AG10803 (cell line): ENCODE data around the gene LMF2.

Source experiments
- DNase-seq: peaks from one replicate; pipeline ENCODE4 v3.0.0; 2010; ENCODE audit warnings: low read depth
- H3K4me3 ChIP-seq: 2 replicates; pipeline ENCODE4 v1.5.1; 2011; ENCODE audit warnings: mild to moderate bottlenecking, low read length, control low read depth
- TF ChIP-seq, protein P1 (sequence below): conservative IDR thresholded peaks from 2 replicates; pipeline ENCODE4 v1.5.1; 2011; ENCODE audit warnings: mild to moderate bottlenecking, low read length, control low read depth, inconsistent platforms

Gene LMF2

DNA sequence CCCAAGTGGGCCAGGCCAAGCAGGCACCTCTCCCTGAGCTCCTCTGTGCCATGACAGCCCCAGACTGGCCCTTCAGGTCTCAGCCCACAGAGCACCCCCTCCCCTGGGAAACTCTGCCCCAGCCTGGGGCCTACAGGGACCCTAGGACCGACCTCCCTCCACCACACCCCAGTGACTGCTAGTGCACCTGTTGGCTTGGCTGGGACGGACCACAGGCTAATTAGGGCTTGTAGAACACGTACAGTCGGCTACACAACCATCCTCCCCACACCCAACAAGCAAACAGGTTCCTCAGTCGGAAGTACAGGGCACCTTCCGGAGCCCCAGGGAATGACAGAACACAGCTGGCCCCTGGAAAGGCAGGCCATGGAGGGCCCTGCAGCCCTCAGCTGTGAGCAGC, 37.0 kb downstream of the LMF2 start:
- H3K4me3 ChIP-seq, result no peak overlapping the region
- no peak for DNase-seq
- TF ChIP-seq, protein P1, sequence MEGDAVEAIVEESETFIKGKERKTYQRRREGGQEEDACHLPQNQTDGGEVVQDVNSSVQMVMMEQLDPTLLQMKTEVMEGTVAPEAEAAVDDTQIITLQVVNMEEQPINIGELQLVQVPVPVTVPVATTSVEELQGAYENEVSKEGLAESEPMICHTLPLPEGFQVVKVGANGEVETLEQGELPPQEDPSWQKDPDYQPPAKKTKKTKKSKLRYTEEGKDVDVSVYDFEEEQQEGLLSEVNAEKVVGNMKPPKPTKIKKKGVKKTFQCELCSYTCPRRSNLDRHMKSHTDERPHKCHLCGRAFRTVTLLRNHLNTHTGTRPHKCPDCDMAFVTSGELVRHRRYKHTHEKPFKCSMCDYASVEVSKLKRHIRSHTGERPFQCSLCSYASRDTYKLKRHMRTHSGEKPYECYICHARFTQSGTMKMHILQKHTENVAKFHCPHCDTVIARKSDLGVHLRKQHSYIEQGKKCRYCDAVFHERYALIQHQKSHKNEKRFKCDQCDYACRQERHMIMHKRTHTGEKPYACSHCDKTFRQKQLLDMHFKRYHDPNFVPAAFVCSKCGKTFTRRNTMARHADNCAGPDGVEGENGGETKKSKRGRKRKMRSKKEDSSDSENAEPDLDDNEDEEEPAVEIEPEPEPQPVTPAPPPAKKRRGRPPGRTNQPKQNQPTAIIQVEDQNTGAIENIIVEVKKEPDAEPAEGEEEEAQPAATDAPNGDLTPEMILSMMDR, result no peak

DNA sequence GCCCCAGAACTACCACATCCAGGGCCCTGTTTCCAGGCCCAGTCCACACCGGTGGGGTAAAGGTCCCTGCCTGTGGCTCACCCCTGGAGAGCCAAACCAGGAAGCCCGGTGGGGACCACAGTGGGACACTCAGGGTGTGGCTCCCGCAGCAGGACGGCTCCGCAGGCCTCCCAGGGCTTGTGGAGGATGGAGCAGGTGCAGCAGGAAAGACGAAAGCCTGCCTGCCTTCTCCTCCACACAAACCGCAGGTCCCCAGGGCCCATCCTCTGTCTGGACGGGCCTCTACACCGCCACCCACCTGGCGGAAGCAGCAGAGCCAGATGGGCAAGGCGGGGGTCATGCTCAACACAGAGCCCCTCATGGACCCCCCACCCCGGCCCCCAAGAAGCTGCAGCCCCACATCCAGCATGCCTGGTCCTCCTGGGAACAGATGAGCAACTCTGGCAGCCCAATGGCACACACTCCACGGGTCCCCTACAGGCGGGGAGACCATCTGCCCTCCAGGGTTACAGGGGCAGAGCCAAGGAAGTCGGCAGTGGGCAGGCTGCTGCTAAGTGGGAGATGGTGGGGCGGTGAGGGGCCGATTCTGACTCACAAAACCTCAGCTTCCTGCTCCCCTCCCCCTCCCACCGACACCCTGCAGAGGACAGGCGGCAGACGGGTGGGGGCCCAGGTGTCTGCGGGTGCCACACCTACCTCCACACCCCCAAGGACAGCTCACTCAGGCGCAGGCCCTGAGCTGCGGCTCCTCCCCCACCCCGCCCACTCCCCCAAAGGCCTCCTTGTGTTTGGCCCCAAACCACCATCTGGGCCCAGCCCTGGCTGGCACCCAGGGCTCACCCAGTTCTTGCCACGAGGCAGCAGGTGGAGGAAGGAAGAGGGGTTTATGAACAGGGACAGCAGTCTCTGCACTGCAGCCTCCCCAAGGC, 37.9 kb downstream of the LMF2 start:
- peak; percentile 27 for DNase-seq
- no peak overlapping the region for H3K4me3 ChIP-seq
- TF ChIP-seq, protein P1, result no peak

DNA sequence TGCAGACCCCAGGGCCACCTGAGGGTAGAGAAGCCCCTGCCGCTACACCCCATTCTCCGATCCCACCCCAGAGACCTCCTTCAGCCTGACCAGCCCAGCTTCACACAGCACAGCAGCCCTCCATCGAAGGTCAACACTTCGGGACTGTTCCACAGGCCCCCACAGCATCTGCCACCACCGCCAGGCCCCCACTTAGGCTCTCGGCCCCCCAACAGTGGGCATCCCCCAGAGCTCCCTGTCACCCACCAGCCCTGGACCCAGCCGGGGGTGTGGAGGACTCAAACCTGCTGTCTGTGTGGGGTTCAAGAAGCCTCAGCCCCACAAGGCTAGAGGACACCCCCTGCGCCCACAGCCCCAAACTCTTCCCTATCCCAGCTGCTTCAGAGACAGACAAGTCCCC, 38.9 kb downstream of the LMF2 start:
- H3K4me3 ChIP-seq, result no peak overlapping the region
- TF ChIP-seq, protein P1, result no peak
- DNase-seq, result no peak

DNA sequence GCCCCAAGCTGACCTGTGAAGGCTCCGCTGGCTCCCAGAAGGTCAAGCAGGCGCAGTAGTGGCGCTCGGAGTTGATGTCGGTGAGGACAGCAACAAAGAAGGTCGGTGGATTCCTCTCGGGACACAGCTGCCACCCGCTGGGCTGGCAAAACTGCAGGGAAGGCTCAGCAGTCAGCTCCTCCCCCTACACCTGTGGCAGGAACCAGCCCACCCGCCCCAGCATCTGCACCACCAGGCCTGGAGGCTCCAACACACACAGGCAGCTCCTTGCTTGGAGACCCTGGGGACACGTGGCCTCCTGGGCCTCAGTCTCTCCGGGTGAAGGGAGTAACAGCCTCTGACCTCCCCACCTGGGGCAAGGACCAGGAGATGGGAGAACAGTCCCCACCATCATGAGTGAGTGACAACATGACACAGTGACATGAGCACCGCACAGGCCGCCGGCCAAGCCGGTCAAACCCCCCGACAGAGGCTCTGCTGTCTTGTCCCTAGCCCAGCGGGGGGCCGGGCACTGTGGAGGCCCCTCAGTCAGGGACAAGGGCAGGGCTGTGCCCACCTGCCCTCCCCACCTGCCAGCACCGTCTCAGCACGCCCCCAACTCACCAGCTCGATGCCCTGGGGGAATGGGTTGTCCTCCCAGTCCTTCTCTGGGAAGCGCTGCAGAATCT, 39.6 kb downstream of the LMF2 start:
- no peak overlapping the region for H3K4me3 ChIP-seq
- DNase-seq, result no peak
- TF ChIP-seq, protein P1, result no peak

DNA sequence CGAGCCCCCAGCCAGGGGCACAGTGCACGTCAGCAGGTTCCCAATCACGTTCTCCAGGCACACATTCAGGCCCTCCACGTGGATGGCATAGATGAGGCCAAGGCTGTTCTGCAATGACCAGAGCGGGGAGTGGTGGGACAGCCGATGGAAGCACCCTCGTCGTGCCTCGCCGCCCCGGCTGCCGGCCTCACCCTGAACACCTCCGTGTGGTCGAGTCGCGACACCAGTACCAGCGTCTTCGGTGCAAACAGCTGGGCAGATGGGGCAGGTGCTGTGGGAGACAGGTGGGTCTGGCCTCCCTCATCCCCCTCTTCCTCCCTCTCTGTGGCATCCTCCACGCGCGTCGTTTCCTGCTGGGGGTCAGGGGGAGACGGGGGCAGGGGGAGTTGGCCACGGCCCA, 40.2 kb downstream of the LMF2 start:
- H3K4me3 ChIP-seq, result no peak overlapping the region
- TF ChIP-seq, protein P1, result no peak
- DNase-seq, result no peak

DNA sequence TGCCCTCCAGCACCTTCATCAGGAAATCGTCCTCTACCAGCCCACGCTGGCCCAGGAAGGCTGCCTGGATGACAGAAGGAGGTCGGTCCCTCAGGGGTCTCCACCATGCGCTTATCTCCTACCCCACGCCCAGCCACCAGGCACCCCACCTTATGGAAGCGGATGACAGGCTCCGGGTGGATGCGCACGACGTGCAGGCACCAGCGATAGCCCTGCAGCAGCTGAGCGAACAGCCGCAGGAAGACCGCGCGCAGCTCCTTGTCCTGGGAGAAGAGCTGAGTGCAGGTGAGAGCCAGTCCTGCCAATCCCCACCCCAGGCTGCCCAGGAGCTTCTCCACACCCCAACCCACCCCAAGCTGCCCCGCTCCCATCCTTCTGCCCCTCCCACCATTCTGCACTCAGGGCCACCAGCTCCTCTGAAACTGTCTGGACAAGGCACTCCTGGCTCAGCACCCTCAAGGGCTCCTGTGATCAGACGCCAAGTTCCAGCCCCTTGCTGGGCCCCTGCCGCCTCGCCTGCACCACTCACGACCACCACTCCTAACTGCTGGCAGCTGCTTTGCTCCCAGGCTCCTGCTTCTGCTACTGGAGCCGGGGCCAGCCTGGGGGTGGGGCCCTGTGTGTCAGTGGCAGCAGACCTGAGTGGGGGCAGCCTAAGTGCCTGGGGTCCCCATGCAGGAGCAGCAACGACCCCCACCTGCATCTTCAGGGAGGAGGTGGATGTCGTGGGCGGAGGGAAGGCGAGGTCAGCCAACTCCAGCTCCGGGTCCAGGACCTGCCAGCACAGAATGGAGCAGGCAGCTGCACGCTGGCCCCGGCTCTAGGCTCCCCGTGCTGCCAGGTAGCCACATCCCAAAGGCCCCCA, 42.2 kb downstream of the LMF2 start:
- TF ChIP-seq, protein P1, result no peak
- no peak overlapping the region for H3K4me3 ChIP-seq

More for the DNA sequence above, 42.2 kb downstream of the LMF2 start:
- DNase-seq, result no peak
